ENCODE measurements around the gene INPP5A.
"Not testable (repeated sequence)": the region's sequence is repeated elsewhere in the genome, so short reads cannot be mapped to it uniquely, and the experiment has no call there.

INPP5A gene

DNA sequence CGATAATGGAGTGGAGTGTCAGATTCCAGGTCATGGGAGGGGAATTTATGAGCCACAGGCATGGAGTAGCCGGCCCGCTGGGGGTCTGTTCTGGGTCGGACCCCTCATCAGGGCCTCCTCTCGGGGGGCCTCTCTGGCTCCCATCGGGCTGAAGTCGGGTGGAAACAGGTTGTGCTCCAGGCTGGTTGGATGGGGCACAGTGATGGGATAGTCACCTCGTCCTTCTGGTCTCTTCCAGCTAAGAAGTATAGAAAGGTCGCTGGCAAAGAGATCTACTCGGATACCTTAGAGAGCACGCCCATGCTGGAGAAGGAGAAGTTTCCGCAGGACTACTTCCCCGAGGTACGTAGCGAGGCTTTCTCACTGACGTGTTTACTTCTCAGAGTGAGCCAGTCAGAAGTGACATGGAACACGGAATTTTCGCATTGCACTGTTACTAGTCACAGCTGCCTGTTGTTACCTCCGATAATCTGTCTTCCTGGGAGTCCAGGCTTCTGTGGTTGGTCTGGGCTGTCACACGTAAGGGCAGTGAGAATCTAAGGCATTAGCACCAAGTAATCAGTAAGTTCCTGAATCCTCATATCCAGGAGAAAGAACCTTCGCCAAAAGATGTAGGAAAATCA, 160.1 kb downstream of the INPP5A start:
- no peak for DNase-seq

DNA sequence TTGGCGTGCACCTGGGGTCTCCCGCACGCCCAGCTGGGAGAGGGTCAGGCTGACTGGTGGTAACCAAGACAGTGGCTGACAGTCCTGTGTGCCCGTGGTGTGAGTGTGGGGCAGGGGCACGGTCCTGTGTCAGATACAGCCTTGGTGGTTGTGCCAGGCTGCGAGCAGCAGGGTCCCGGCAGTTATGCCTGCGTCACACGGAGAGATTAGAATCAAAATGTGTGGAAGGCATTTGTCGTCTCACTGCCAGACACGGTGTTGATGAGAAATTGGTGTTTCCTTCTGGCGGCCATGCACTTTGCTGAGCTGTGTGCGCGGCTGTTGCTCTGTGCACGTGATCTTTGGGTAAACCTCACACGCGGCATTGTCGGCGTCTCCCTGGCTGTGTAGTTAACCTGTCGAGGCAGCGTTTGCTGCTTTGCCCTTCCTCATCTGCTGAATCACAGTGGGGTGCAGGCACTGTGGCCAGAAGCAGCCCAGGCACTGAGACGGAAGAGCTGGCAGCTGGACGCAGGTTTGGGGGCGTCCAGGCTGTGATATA, 160.7 kb downstream of the INPP5A start:
- no peak for DNase-seq

DNA sequence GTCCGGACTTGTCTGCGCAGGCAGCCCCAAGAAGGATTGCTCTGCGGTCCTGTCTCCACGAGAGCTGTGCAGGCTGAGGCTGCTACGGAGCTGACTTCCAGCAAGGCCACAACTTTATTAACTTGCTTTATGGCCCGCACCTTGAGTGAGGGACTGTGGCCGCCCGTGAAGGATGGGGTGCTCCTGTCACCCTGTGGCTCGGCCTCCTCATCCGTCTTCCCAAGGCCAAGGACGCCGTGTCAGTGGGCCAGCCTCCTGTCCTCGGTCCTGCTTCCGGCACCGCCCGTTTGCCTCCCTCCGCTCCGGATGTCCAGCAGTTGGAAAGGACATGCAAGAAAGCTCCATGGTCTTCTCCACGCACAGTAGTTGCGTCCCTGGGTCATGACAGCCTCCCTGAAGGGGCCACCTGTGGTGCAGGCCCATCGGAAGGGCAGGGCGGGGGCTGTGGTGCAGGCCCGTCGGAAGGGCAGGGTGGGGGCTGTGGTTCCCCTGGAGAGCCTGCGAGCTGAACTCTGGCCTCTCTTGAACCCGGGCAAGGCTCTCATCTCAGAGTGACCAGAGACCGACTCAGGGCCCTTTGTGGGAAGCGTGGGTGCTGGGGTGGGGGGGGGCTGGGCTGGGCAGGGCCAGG, 161.3 kb downstream of the INPP5A start:
- no peak for DNase-seq

DNA sequence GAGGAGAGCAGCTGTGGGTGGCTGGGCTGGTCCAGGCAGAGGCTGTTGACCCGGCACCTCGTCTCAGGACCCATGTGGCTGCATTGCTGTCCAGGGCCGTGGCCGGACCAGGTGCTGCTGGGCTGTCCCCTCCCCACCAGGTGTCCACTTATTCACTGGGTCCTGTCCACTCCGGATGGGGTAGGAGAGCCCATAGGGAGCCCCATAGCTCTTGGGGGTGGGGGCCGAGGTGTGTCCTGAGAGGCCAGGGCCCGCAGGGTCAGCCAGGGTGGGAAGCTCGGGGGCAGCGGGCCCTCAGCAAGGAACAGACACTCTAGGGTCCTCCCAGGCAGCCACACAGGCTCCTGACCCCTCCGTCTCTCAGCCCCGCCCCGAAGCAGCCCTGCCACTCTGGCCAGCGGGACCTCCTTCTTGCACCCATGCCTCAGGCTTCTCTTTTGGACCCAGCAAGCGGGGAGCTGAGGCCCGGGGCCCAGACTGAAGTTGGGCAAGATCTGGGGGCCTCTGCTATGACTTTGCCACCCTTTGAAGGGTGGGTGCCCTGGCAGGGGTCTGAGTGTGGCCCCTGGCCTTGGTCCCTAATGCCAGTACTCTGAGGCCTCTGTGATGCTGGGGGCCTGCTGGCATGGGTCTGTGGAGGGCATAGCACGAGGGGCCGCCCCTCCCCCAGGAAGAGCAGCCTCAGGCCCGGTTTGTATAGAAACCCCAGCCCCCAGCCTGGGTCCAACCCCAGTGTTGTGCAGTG, 162.0 kb downstream of the INPP5A start:
- no peak for DNase-seq

- DNase-seq = no peak
Measured at GRCh38 chr10:132700156-132701098, 162.8 kb downstream of the INPP5A start.

DNA sequence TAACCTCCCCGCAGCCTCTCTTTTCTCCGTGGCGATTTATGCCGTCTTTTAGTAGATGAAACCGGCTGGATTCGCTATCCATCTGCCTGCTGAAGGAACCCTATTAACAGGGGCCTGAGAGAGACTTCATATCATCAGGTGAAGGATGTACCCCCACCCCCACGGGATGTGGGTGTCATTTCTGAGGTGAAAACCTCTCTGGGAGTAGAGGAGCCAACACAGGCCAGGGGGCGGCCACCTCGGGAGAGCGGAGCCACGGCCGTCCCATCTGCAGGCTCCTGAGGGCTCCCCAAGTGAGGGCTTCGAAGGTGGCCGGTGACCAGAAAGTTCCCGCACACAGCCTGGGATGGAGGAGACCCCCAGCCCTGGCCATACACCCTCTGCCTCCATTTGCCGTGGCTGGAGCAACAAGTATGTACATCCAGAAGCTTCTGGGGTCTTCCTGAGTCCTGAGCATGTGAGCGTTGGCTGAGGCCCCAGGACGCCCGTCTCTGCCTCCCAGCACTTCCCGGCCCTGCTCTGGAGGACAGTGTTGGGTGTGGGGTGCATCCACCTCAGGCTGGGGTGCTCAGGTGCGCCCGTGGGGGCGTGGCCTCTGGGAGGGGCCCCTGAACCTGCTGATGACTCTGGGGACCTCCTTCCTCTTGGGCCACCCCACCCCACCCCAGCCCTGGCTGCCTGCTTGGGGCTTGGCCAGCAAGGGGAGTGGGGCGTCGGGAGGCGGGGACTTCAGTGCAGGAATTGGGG, 163.7 kb downstream of the INPP5A start:
- DNase-seq = no peak

GRCh38 chr10:132701846-132702190, 164.2 kb downstream of the INPP5A start:
- no peak for DNase-seq

DNA sequence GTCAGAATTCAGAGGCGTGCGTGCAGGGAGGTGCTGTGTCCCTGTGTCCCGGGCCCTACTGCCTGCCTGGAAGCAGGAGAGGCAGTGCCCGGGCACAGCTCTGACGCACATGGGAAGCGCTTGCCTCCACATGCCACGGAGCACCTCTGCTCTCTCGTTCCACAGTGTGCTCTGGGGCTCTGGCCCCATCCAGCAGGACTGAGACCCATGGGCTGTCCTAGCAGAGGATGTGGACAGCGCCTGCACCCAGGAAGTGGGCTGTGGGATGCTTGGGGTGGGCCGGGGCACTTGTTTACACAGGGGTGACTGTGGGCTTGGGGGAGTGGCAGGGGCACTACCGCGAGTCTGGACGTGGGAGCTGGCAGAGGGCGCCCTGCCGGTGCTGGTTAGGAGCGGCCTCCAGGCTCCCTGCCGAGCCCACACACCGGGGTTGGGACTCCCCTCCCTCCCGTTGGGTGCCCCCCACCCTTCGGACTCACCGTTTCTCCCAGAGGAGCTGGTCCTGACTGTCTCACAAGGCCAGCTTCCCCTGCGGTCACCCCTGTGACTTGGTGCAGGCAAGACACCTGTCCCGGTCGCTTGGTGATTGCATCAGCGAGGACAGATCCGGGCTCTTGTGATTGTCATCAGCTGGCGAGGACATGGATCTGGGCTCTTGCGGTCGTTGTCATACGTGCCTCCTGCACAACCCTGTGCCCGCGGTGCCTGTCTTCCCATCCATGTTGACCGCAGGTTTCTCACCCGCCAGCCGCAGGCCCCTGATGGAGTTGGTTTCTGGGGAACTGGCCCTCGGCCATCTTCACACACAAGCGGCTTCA, 165.2 kb downstream of the INPP5A start:
- no peak for DNase-seq

- DNase-seq = no peak
Measured at GRCh38 chr10:132703419-132704007, 165.9 kb downstream of the INPP5A start.

DNA sequence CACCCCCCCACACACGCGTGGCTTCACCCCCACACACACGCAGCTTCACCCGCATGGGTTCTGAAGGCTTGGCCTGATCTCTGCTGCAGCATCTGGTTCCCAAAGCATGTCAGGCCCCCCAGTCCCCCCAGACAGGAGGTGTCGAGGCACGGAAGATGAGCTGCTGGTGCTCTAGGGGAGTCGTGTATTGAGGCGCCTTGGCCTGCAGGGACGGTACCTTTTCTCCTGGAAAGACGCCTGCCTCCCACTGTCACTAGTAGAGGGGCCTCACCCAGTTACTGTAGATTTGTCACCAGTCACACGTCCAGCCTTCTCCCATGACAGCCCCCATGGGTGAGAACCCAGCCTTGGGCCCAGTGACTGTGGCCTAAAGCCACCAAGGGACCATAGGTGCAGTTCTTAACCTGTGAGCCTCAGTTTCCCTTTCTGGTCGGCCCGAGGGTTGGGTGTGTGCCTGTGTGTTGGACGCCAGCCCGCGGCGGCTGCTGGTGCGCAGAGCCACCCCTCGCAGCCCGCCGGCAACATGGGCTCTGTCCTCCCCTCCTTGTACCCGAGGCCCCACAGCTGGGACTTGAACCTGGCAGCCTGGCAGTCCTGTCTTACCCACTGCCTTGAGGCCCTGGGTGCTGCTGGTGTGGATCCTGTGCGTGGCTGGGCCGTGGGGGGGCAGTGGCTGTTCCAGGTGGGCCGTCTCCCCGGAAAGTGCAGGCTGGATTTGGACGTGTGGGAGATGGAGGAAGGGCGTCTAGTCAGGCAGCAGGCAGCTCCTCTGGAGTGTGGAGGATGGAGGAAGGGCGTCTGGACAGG, 166.6 kb downstream of the INPP5A start:
- DNase-seq = no peak

- DNase-seq = not testable (repeated sequence)
Measured at GRCh38 chr10:132704815-132705064, 167.2 kb downstream of the INPP5A start.

DNA sequence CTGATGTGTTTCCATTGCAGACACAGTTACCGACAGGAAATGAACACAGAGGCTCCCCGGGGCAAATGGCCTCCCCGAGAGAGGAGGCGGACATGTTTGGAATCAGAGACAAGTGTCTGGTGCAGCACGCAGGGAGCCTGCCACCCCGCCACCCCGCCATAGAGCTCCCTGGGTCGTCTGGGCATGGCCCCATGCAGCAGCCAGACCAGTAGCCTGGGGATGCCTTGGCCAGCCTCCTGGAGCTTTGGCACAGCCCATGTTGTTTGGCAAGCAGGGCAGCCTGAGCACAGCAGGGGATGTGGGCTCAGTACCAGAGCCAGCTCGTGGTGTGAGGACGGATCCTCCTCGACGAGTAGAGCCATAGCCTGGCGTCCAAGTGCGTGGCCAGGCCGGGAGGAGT, 167.6 kb downstream of the INPP5A start:
- no peak for DNase-seq

- no peak for DNase-seq
Measured at GRCh38 chr10:132705943-132706342, 168.4 kb downstream of the INPP5A start.

DNA sequence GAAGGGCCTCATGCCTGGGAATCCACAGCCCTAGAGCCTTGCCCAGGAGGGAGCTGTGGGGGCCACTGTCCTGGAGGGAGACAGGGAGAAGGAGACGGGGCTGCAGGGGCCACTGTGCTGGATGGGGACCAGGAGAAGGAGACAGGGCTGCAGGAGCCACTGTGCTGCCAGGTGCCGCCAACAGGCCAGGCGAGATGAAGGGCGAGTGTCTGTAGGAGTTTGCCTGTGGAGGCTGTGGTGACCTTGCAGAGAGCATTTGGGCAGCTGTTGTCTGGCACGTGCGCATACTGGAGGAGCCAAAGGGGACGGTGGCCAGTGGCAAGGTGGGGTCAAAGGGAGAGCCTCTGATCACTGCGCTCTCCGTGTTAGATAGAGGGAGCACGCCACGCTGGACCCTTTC, 169.1 kb downstream of the INPP5A start:
- DNase-seq = no peak

GRCh38 chr10:132707121-132707775, 169.7 kb downstream of the INPP5A start:
- no peak for DNase-seq

GRCh38 chr10:132707776-132708171, 170.2 kb downstream of the INPP5A start:
- DNase-seq = no peak

- no peak for DNase-seq
Measured at GRCh38 chr10:132708441-132708840, 170.9 kb downstream of the INPP5A start.

GRCh38 chr10:132708936-132709335, 171.3 kb downstream of the INPP5A start:
- no peak for DNase-seq

- DNase-seq = no peak
Measured at GRCh38 chr10:132709471-132709951, 171.9 kb downstream of the INPP5A start.

Data from suppressor macrophage (primary cell).